ES-I3 (cell line): ENCODE results near the gene IGF2R.

Source experiments
- H3K36me3 ChIP-seq: 2 replicates; pipeline ENCODE4 v1.6.1; 2013; ENCODE audit warnings: mild to moderate bottlenecking, low read length, control low read depth, moderate library complexity; ENCODE audit not compliant: insufficient read depth
- H3K4me1 ChIP-seq: 2 replicates; pipeline ENCODE4 v1.6.1; 2013; ENCODE audit warnings: mild to moderate bottlenecking, control low read depth, low read length; ENCODE audit not compliant: insufficient read depth
- H3K9ac ChIP-seq: 2 replicates; pipeline ENCODE4 v1.6.1; 2013; ENCODE audit warnings: low read depth, mild to moderate bottlenecking, low read length, moderate library complexity
- H3K9me3 ChIP-seq: 2 replicates; pipeline ENCODE4 v1.6.1; 2013; ENCODE audit warnings: mild to moderate bottlenecking, low read length, moderate library complexity; ENCODE audit not compliant: control insufficient read depth, insufficient read depth

IGF2R gene

GRCh38 chr6:160077024-160077423 lies 108.1 kb downstream of the IGF2R start:
- H3K9ac ChIP-seq: no peak overlapping the region
- H3K36me3 ChIP-seq: peaks cover 17% of the 10 kb centered on the region
- H3K4me1 ChIP-seq: no peaks in the 10 kb centered on the region
- peaks cover 3% of the 10 kb centered on the region; the same call in 1 of the 2 replicates for H3K9me3 ChIP-seq

GRCh38 chr6:160077526-160077925 lies 108.6 kb downstream of the IGF2R start:
- H3K36me3 ChIP-seq: peaks cover 17% of the 10 kb centered on the region
- H3K9ac ChIP-seq: no peak overlapping the region
- H3K4me1 ChIP-seq: no peaks in the 10 kb centered on the region
- H3K9me3 ChIP-seq: peaks cover 3% of the 10 kb centered on the region; the same call in 1 of the 2 replicates

GRCh38 chr6:160078883-160079685 lies 110.2 kb downstream of the IGF2R start:
- no peak overlapping the region for H3K9ac ChIP-seq
- no peaks in the 10 kb centered on the region for H3K4me1 ChIP-seq
- H3K9me3 ChIP-seq: peaks cover 3% of the 10 kb centered on the region; the same call in 1 of the 2 replicates
- peaks cover 18% of the 10 kb centered on the region for H3K36me3 ChIP-seq

- Histone ChIP-seq H3K36me3 (peaks cover 21% of the 10 kb centered on the region), H3K9ac (no peak overlapping the region), H3K4me1 (no peaks in the 10 kb centered on the region), H3K9me3 (peaks cover 3% of the 10 kb centered on the region; the same call in 1 of the 2 replicates)
Observed at GRCh38 chr6:160079686-160080043, 110.8 kb downstream of the IGF2R start.

- H3K9me3 ChIP-seq: peaks cover 3% of the 10 kb centered on the region; the same call in 1 of the 2 replicates
- H3K36me3 ChIP-seq: peaks cover 24% of the 10 kb centered on the region
- H3K9ac ChIP-seq: no peak overlapping the region
- no peaks in the 10 kb centered on the region for H3K4me1 ChIP-seq
Observed at GRCh38 chr6:160080097-160080496, 111.2 kb downstream of the IGF2R start.

- H3K9me3 ChIP-seq: peaks cover 3% of the 10 kb centered on the region; the same call in 1 of the 2 replicates
- peaks cover 21% of the 10 kb centered on the region for H3K36me3 ChIP-seq
- no peak overlapping the region for H3K9ac ChIP-seq
- H3K4me1 ChIP-seq: no peaks in the 10 kb centered on the region
Observed at GRCh38 chr6:160081398-160081797, 112.5 kb downstream of the IGF2R start.

GRCh38 chr6:160082627-160083026 lies 113.7 kb downstream of the IGF2R start:
- Histone ChIP-seq H3K4me1 (no peaks in the 10 kb centered on the region), H3K9me3 (peaks cover 3% of the 10 kb centered on the region; the same call in 1 of the 2 replicates), H3K36me3 (peaks cover 18% of the 10 kb centered on the region), H3K9ac (no peak overlapping the region)

GRCh38 chr6:160084198-160084776 lies 115.4 kb downstream of the IGF2R start:
- Histone ChIP-seq H3K4me1 (no peaks in the 10 kb centered on the region), H3K9me3 (peaks cover 3% of the 10 kb centered on the region; the same call in 1 of the 2 replicates), H3K36me3 (peaks cover 21% of the 10 kb centered on the region; the same call in 1 of the 2 replicates), H3K9ac (no peak overlapping the region)

- H3K9me3 ChIP-seq: no peaks in the 10 kb centered on the region
- H3K36me3 ChIP-seq: peaks cover 28% of the 10 kb centered on the region
- H3K9ac ChIP-seq: no peak overlapping the region
- H3K4me1 ChIP-seq: no peaks in the 10 kb centered on the region
Observed at GRCh38 chr6:160085226-160085625, 116.3 kb downstream of the IGF2R start.

- no peaks in the 10 kb centered on the region for H3K4me1 ChIP-seq
- H3K9ac ChIP-seq: no peak overlapping the region
- peaks cover 25% of the 10 kb centered on the region for H3K36me3 ChIP-seq
- H3K9me3 ChIP-seq: no peaks in the 10 kb centered on the region
Observed at GRCh38 chr6:160085713-160086505, 117.0 kb downstream of the IGF2R start.

- H3K9ac ChIP-seq: no peak overlapping the region
- H3K9me3 ChIP-seq: no peaks in the 10 kb centered on the region
- H3K36me3 ChIP-seq: peaks cover 25% of the 10 kb centered on the region
- no peaks in the 10 kb centered on the region for H3K4me1 ChIP-seq
Observed at GRCh38 chr6:160086754-160087153, 117.9 kb downstream of the IGF2R start.

- no peaks in the 10 kb centered on the region for H3K4me1 ChIP-seq
- H3K36me3 ChIP-seq: peaks cover 33% of the 10 kb centered on the region
- no peak overlapping the region for H3K9ac ChIP-seq
- H3K9me3 ChIP-seq: no peaks in the 10 kb centered on the region
Observed at GRCh38 chr6:160088069-160088783, 119.3 kb downstream of the IGF2R start.

- Histone ChIP-seq H3K9ac (no peak overlapping the region), H3K9me3 (no peaks in the 10 kb centered on the region), H3K36me3 (peaks cover 33% of the 10 kb centered on the region)
Observed at GRCh38 chr6:160088784-160089533, 120.1 kb downstream of the IGF2R start.

More at GRCh38 chr6:160088784-160089533, 120.1 kb downstream of the IGF2R start:
- H3K4me1 ChIP-seq: no peaks in the 10 kb centered on the region
